ENCODE results near the gene NFATC3.
"Not testable (repeated sequence)": the region's sequence is repeated elsewhere in the genome, so short reads cannot be mapped to it uniquely, and the experiment has no call there.

The NFATC3 gene

GRCh38 chr16:68089067-68089466, 3.9 kb downstream of the NFATC3 start:
- no peak for TF ChIP-seq CTCF (conservative IDR thresholded peaks at IDR 0.05; ENCODE audit: low read length)
- no peak for DNase-seq (ENCODE audit: low read depth)
- no peak overlapping the region for H3K4me3 ChIP-seq (ENCODE audit: low read length)

GRCh38 chr16:68090130-68090529, 5.0 kb downstream of the NFATC3 start:
- no peak for TF ChIP-seq CTCF (conservative IDR thresholded peaks at IDR 0.05; ENCODE audit: low read length)
- no peak overlapping the region for H3K4me3 ChIP-seq (ENCODE audit: low read length)
- DNase-seq (ENCODE audit: low read depth), result no peak

- TF ChIP-seq CTCF (conservative IDR thresholded peaks at IDR 0.05; ENCODE audit: low read length), result no peak
- no peak overlapping the region for H3K4me3 ChIP-seq (ENCODE audit: low read length)
- no peak for DNase-seq (ENCODE audit: low read depth)
These were observed 5.4 kb downstream of the NFATC3 start for GRCh38 chr16:68090533-68090932.

GRCh38 chr16:68091380-68092261, 6.5 kb downstream of the NFATC3 start:
- no peak for TF ChIP-seq CTCF (conservative IDR thresholded peaks at IDR 0.05; ENCODE audit: low read length)
- DNase-seq (ENCODE audit: low read depth), result peak; percentile 70
- H3K4me3 ChIP-seq (ENCODE audit: low read length), result no peak overlapping the region

- DNase-seq (ENCODE audit: low read depth); H3K4me3 ChIP-seq (ENCODE audit: low read length): not testable (repeated sequence)
These were observed 7.1 kb downstream of the NFATC3 start for GRCh38 chr16:68092275-68092674.

- no peak overlapping the region for H3K4me3 ChIP-seq (ENCODE audit: low read length)
- peak; percentile 61 for DNase-seq (ENCODE audit: low read depth)
- TF ChIP-seq CTCF (conservative IDR thresholded peaks at IDR 0.05; ENCODE audit: low read length), result peak; percentile 81
These were observed 8.8 kb downstream of the NFATC3 start for GRCh38 chr16:68093816-68094613.

- TF ChIP-seq CTCF (conservative IDR thresholded peaks at IDR 0.05; ENCODE audit: low read length), result no peak
- no peak for DNase-seq (ENCODE audit: low read depth)
- H3K4me3 ChIP-seq (ENCODE audit: low read length), result no peak overlapping the region
These were observed 9.4 kb downstream of the NFATC3 start for GRCh38 chr16:68094614-68094934.
